LNCAP (cell line): ENCODE results near the gene EPHB2.

Source experiments
- CTCF ChIP-seq: fragments of 450-650 bp; IDR thresholded peaks from 2 replicates; pipeline ENCODE4 v1.5.1; 2017; ENCODE audit warnings: mild to moderate bottlenecking

Gene EPHB2

GRCh38 chr1:22710701-22711049 is at the start of gene EPHB2:
EPHB2 (plus strand) TSS chr1:22710839; CDS start chr1:22710983, 144 bp downstream.
- no peak for TF ChIP-seq CTCF

DNA sequence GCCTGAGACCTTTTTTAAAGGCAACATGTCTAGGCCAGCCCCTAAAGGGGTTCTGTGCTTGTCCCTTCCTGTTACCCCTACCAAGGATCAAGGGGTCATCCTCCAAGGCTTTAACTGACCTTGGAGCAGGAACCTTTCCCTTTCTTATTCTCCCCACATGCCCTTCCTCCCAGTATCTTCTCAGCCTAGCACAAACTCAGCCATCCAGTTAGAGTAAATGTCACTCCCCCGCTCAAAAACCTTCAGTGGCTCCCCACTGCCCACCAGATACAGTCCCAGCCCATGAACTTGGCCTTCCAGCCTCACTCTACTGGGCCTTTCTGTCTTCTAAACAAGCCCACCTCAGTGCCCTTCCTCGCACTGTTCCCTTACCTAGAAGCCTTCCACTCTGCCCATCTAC is 48.8 kb upstream of the EPHB2 start:
- no peak for TF ChIP-seq CTCF

DNA sequence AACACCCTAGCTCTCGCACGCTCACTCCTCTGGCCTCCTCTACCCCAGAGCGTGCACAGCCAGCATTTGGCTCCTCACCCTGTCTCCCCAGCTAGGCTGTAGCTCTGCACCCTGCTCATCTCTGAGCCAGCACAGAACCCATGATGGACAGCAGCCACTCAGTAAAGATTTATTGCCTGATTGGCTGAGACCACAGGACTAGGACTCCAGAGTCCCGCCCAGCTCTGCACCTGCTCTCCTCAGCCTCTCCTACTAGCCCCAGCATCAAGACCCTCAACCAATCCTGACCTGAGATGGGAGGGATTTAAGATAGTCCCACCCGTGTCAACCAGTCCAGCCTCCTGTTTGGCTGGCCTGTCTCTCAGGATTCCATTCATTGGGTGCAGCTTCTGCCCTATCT is 48.3 kb upstream of the EPHB2 start:
- no peak for TF ChIP-seq CTCF

GRCh38 chr1:22662986-22663408 is 47.6 kb upstream of the EPHB2 start:
- no peak for TF ChIP-seq CTCF

GRCh38 chr1:22665752-22666151 is 44.9 kb upstream of the EPHB2 start:
- no peak for TF ChIP-seq CTCF

DNA sequence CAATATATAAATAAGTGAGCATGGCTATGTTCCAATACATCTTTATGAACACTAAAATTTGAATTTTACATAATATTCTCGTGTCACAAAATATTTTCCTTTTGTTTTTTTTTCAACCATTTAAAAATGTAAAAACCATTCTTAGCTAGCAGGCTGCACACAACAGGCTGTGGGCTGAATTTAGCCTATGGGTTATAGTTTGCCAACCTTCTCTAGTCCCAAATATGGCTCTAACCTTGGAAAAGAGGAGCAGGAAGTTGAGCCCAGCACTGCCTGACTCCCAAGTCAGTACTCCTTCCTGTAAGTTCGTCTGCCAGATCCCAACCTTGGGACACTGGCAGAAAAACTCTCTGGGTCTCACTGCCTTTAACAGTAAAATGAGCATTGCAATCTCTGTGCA is 44.2 kb upstream of the EPHB2 start:
- TF ChIP-seq CTCF: no peak

DNA sequence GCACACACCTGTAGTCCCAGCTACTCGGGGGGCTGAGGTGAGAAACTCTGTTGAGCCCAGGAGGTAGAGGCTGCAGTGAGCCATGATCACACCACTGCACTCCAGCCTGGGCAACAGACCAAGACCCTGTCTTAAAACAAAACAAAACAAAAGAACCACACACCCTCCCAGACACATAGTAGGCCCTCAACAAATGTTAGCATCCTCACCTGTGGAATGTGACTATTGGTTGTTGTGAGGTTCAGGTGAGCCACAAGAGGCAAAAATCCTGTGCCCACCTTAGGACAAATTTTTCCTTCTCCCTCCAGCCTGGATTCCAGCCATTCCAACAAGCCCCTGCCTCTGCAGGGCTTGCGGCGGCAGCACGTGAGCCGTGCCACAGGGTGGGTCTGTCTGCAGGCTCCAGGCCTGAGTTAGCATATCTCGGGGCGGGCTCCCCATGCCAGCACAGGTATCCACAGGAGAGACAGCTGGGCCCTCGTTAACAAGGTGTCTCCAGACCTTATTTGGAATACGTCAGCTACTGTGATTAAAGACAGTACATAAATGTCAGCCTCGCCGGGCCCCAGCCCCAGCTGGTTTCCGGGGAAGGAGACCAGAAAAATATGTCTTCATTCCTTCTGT is 40.2 kb upstream of the EPHB2 start:
- no peak for TF ChIP-seq CTCF

GRCh38 chr1:22671999-22672398 is 38.6 kb upstream of the EPHB2 start:
- TF ChIP-seq CTCF: no peak
